K562 (cell line): ENCODE data around the gene ZNF837. TPM values are rescaled to one million over a fixed set of nuclear protein-coding genes. Genes with fewer than 3 reads are reported as not detected.

Experiments
- CUX1 ChIP-seq: fragments of 200-800 bp; sonication (Bioruptor generic); IDR thresholded peaks from 2 replicates; pipeline ENCODE4 v1.6.1; 2016; ENCODE audit warnings: missing genetic modification characterization, missing compliant biosample characterization
- PATZ1 ChIP-seq: fragments of 250-450 bp; sonication (Bioruptor Pico); IDR thresholded peaks from 2 replicates; pipeline ENCODE4 v1.5.0; 2020; ENCODE audit warnings: mild to moderate bottlenecking, borderline replicate concordance
- PCBP2 ChIP-seq: fragments of 200-400 bp; formaldehyde crosslinking; IDR thresholded peaks from 2 replicates; pipeline ENCODE4 v1.6.1; 2018; ENCODE audit warnings: low read length, low read depth, mild to moderate bottlenecking, moderate library complexity; ENCODE audit not compliant: poor library complexity, severe bottlenecking
- PRDM10 ChIP-seq: fragments of 450-650 bp; IDR thresholded peaks from 2 replicates; pipeline ENCODE4 v1.6.1; 2018; ENCODE audit not compliant: partially characterized antibody
- PTBP1 ChIP-seq: fragments of 200-400 bp; formaldehyde crosslinking; IDR thresholded peaks from 2 replicates; pipeline ENCODE4 v1.6.1; 2017; ENCODE audit warnings: low read depth, low read length
- SAP30 ChIP-seq: fragments of 200-600 bp; sonication (generic); IDR thresholded peaks from 2 replicates; pipeline ENCODE4 v1.6.1; 2012; ENCODE audit warnings: borderline replicate concordance, low read depth, mild to moderate bottlenecking, moderate library complexity, low read length, control low read depth, inconsistent platforms; ENCODE audit not compliant: insufficient read depth, poor library complexity, severe bottlenecking
- STAT6 ChIP-seq: sonication (generic); formaldehyde crosslinking; IDR thresholded peaks from 2 replicates; pipeline ENCODE4 v1.8.1; 2023; ENCODE audit warnings: mild to moderate bottlenecking, missing genetic modification reagents
- ZNF12 ChIP-seq: sonication (generic); formaldehyde crosslinking; IDR thresholded peaks from 2 replicates; pipeline ENCODE4 v1.4.0; 2020; ENCODE audit warnings: mild to moderate bottlenecking, missing genetic modification reagents
- ZNF146 ChIP-seq: IDR thresholded peaks from one replicate; pipeline ENCODE4 v1.6.1; 2018; ENCODE audit warnings: missing compliant biosample characterization; ENCODE audit not compliant: unreplicated experiment
- ZNF75A ChIP-seq: fragments of 450-650 bp; formaldehyde crosslinking; IDR thresholded peaks from 2 replicates; pipeline ENCODE4 v1.4.0; 2020; ENCODE audit warnings: mild to moderate bottlenecking
- ZNF785 ChIP-seq: fragments of 250-450 bp; sonication (Bioruptor Pico); IDR thresholded peaks from 2 replicates; pipeline ENCODE4 v1.4.0; 2020; ENCODE audit warnings: mild to moderate bottlenecking
- polyA plus RNA-seq, 8 experiments: library from polyadenylated mRNA; depleted of rRNA in 4 of 8; stranded (reverse) in 5 of 8; unstranded in 3 of 8; fragments of >200 nt; fragmentation: Nextera tagmentation in 2 of 8; fragmentation: Illumina TruSeq in 1 of 8; extraction: Ambion mirVana in 2 of 8; extraction: Trizol in 1 of 8; gene quantifications; 2 replicates each; pipeline versions ENCODE4 v1.2.1 to v1.2.3, GENCODE V29; 2011 to 2014; ENCODE audit warnings: inconsistent platforms in 1 of 8, missing spikeins in 1 of 8
- total RNA-seq, 7 experiments: library from RNA; depleted of rRNA in 6 of 7; stranded (reverse); fragments of >200 nt in 6 of 7; fragmentation: Illumina TruSeq in 2 of 7; extraction: Trizol in 2 of 7; gene quantifications; 2 replicates each; pipeline versions ENCODE4 v1.2.1 to v1.2.3, GENCODE V29; 2011 to 2021; ENCODE audit warnings: low replicate concordance in 1 of 7

Gene ZNF837
- total and polyA plus RNA-seq, 9 of the 15 experiments (the other 6 are each of a cell fraction or from before 2014, with no cell fraction given): 0.11 to 2.1 (median 0.57) TPM; not detected in 4

- TF ChIP-seq STAT6 (CRISPR knock-in tag): 0 out of 2 replicates have a peak, but pooled peaks have one; percentile 15
- TF ChIP-seq PCBP2: no peak
- no peak for TF ChIP-seq PATZ1
- TF ChIP-seq ZNF12: peak; percentile 8; the same call in 1 of the 2 replicates
- no peak for TF ChIP-seq ZNF785 (CRISPR knock-in tag)
- TF ChIP-seq CUX1 (CRISPR knock-in tag): no peak
- TF ChIP-seq ZNF146: no peak
- peak; percentile 21 for TF ChIP-seq PRDM10
- TF ChIP-seq PTBP1: no peak
- no peak for TF ChIP-seq ZNF75A
- TF ChIP-seq SAP30: no peak
These were observed 33.6 kb downstream of the ZNF837 start (continued) for GRCh38 chr19:58346961-58347929.
